ENCODE measurements around the gene SIGLEC11. TPM values are rescaled to one million over a fixed set of nuclear protein-coding genes. Genes with fewer than 3 reads are reported as not detected.

Gene SIGLEC11
- total and polyA plus RNA-seq, 2 donors (not counting 3 experiments of a cell fraction or from before 2014, with no cell fraction given), result not detected

DNA sequence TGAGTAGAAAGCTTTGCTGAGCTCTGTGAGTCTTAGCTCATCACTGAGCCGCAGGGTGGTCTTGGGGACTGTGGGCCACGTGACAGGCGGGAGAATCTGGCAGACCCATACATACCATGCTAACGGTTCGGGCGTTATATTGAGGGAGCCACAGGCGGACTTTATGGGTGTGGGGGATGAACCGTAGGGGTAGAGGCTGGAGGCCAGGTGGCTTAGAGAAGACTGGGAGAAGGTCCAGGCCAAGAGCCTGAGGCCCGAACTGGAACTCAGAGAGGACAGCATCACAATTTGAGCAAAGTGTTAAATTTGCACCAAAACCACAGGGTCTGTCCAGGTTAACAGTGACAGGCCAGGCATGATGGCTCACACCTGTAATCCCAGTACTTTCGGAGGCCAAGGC is 47.3 kb downstream of the SIGLEC11 start:
- Histone ChIP-seq H4K20me1 (replicated peaks; ENCODE audit: control insufficient read depth, extremely low read depth, insufficient read depth, low read length) (no peaks in the 10 kb centered on the region), H3K27ac (ENCODE audit: insufficient read depth, low read depth, low read length) (no peak overlapping the region), H3K27me3 (ENCODE audit: control insufficient read depth in 2 of 2, insufficient read depth in 2 of 2, low read length in 2 of 2) (no peaks in the 10 kb centered on the region), H3K36me3 (ENCODE audit: control insufficient read depth in 2 of 2, extremely low read depth in 1 of 2, insufficient read depth in 2 of 2, low read length in 2 of 2) (peaks cover 10 to 24% of the 10 kb centered on the region in 2 experiments), H3K4me3 (replicated peaks in 1 of 3; ENCODE audit: insufficient read depth in 1 of 3, low read depth in 1 of 3, low read length in 3 of 3) (no peak overlapping the region), H3K4me1 (ENCODE audit: control insufficient read depth, extremely low read depth, insufficient read depth, low read length) (no peaks in the 10 kb centered on the region), H2AFZ (ENCODE audit: low read depth, low read length) (no peak overlapping the region), H3K4me2 (ENCODE audit: insufficient read depth, low read length) (no peak overlapping the region), H3K9ac (replicated peaks; ENCODE audit: extremely low read depth, insufficient read depth, low read length) (no peak overlapping the region), H3K9me3 (replicated peaks; ENCODE audit: control insufficient read depth, insufficient read depth, low read length) (no peaks in the 10 kb centered on the region), H3K9me1 (replicated peaks; ENCODE audit: control insufficient read depth, extremely low read depth, insufficient read depth, low read length) (no peaks in the 10 kb centered on the region), H3K79me2 (ENCODE audit: control insufficient read depth, insufficient read depth, low read length) (peaks cover 29% of the 10 kb centered on the region)
- BruUV-seq (replicated peaks), result no TSS peak
- FAIRE-seq (no peak), DNase-seq (ENCODE audit: low read depth, low spot score) (no peak)
- ChIA-PET POLR2A (no interaction called here), CTCF (interaction anchor here (1.2 kb wide), 1 partner anchor 15 kb away, joined by 3 read pairs; the partner anchor contains the start of gene ATF5)
- dilution Hi-C loops (cut with MboI; ENCODE audit: extremely low pct_ligation_motif_present, low sequenced_read_pairs), result no loop called here
- TF ChIP-seq POLR2AphosphoS5 (IDR thresholded peaks at IDR 0.05; ENCODE audit: insufficient read depth, low read depth, low read length), result no peak
- TF ChIP-seq POLR2A (IDR thresholded peaks at IDR 0.05; ENCODE audit: low read depth, low read length), result no peak
- no peak for TF ChIP-seq GATA2 (IDR thresholded peaks at IDR 0.05; ENCODE audit: insufficient read depth, insufficient read length, low read depth, low read length)
- no peak for TF ChIP-seq CTCF (IDR thresholded peaks at IDR 0.05; ENCODE audit: extremely low read depth in 1 of 2, insufficient read depth in 1 of 2, low read depth in 1 of 2, low read length in 2 of 2)
- TF ChIP-seq, protein P1, sequence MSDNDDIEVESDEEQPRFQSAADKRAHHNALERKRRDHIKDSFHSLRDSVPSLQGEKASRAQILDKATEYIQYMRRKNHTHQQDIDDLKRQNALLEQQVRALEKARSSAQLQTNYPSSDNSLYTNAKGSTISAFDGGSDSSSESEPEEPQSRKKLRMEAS (IDR thresholded peaks at IDR 0.05; ENCODE audit: insufficient read depth, insufficient read length), result no peak
- TF ChIP-seq JUN (IDR thresholded peaks at IDR 0.05; ENCODE audit: borderline replicate concordance, insufficient read depth, insufficient read length, low read depth), result no peak
- TF ChIP-seq MYC (IDR thresholded peaks at IDR 0.05; ENCODE audit: low read depth, low read length), result no peak
- TF ChIP-seq FOS (IDR thresholded peaks at IDR 0.05; ENCODE audit: borderline replicate concordance, insufficient read depth, low read length), result no peak
- TF ChIP-seq EZH2 (IDR thresholded peaks at IDR 0.05; ENCODE audit: borderline replicate concordance, low read depth, low read length, severe bottlenecking), result no peak
- intact Hi-C loops (cut with micrococcal nuclease), result no loop called here

Measured in endothelial cell of umbilical vein (primary cell).